Measurements from ENCODE around the gene CYP19A1.

DNA sequence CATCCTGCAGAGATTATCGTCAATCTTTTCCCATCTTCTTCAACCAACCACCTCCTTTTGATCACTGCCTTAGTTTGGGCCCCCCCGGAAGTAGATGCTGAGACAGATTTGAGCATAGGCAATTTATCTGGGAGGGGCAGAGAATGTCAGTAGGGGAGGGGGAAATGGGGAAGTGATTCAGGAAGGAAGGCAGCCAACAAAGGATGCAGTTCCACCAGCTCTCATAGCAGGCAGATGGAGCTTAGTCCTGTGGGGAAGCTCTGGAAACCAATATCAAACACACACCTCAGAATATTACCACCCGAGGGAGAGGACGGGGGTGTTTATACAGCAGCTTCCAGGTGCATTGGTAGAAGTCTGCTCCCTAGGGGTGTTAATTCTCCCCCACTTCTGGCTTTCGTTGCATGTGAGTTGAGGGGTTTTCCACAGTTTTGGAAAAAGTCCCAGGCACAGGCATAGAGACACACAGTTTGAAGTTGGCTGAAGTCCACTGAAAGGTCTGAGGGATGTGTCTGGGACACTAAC is 152.2 kb downstream of the CYP19A1 start:
- TF ChIP-seq, protein P1, sequence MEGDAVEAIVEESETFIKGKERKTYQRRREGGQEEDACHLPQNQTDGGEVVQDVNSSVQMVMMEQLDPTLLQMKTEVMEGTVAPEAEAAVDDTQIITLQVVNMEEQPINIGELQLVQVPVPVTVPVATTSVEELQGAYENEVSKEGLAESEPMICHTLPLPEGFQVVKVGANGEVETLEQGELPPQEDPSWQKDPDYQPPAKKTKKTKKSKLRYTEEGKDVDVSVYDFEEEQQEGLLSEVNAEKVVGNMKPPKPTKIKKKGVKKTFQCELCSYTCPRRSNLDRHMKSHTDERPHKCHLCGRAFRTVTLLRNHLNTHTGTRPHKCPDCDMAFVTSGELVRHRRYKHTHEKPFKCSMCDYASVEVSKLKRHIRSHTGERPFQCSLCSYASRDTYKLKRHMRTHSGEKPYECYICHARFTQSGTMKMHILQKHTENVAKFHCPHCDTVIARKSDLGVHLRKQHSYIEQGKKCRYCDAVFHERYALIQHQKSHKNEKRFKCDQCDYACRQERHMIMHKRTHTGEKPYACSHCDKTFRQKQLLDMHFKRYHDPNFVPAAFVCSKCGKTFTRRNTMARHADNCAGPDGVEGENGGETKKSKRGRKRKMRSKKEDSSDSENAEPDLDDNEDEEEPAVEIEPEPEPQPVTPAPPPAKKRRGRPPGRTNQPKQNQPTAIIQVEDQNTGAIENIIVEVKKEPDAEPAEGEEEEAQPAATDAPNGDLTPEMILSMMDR (IDR thresholded peaks at IDR 0.05) = no peak
- no peak for TF ChIP-seq EP300 (IDR thresholded peaks at IDR 0.05)
- no peak for TF ChIP-seq POLR2AphosphoS5 (IDR thresholded peaks at IDR 0.05)
- TF ChIP-seq POLR2A (IDR thresholded peaks at IDR 0.05) = no peak
